Aorta (tissue), 5 donors: ENCODE results near the gene HNRNPA2B1. TPM values are rescaled to one million over a fixed set of nuclear protein-coding genes. Genes with fewer than 3 reads are reported as not detected.
"Not testable (repeated sequence)": the region's sequence is repeated elsewhere in the genome, so short reads cannot be mapped to it uniquely, and the experiment has no call there.

Source experiments
- ATAC-seq: fragments of 200-7000 bp; cut with Tn5 transposase; one replicate; pipeline ENCODE4 v1.9.1; 2022; ENCODE audit warnings: moderate library complexity; ENCODE audit not compliant: low FRiP score
- DNase-seq, 2 donors: peaks; one replicate each; pipeline ENCODE4 v3.0.0-alpha.2; 2020
- H3K27ac ChIP-seq, 2 donors: one replicate each; pipeline ENCODE4 v1.5.1; 2013; ENCODE audit warnings: low read length in 2 of 2, mild to moderate bottlenecking in 2 of 2, moderate library complexity in 2 of 2, control low read depth in 1 of 2, inconsistent platforms in 1 of 2, low read depth in 1 of 2
- H3K27me3 ChIP-seq, 2 donors: one replicate each; pipeline ENCODE4 v1.6.1; 2013; ENCODE audit warnings: control low read depth in 1 of 2, low read length in 1 of 2, mild to moderate bottlenecking in 1 of 2, moderate library complexity in 1 of 2; ENCODE audit not compliant: insufficient read depth in 2 of 2, control insufficient read depth in 1 of 2
- H3K36me3 ChIP-seq, 2 donors: one replicate each; pipeline ENCODE4 v1.6.1; 2013; ENCODE audit warnings: control low read depth in 1 of 2, low read length in 1 of 2, mild to moderate bottlenecking in 1 of 2; ENCODE audit not compliant: insufficient read depth in 2 of 2, control insufficient read depth in 1 of 2
- H3K4me1 ChIP-seq, 2 donors: one replicate each; pipeline ENCODE4 v1.6.1; 2013; ENCODE audit warnings: low read length in 2 of 2, control low read depth in 1 of 2, mild to moderate bottlenecking in 1 of 2, moderate library complexity in 1 of 2; ENCODE audit not compliant: insufficient read depth in 2 of 2, control insufficient read depth in 1 of 2
- H3K4me3 ChIP-seq, 2 donors: one replicate each; pipeline ENCODE4 v1.5.1; 2013; ENCODE audit warnings: low read length in 2 of 2, control low read depth in 1 of 2, mild to moderate bottlenecking in 1 of 2
- H3K9me3 ChIP-seq: one replicate; pipeline ENCODE4 v1.6.1; 2013; ENCODE audit warnings: mild to moderate bottlenecking, low read length; ENCODE audit not compliant: control insufficient read depth
- WGBS, 2 donors: extraction: QIAGEN DNeasy Blood & Tissue Kit; methylation state at CpG; one replicate each; pipeline ENCODE4 v1.1.7; 2013; 5-methylcytosine and 5-hydroxymethylcytosine counted together
- intact Hi-C, 2 donors: fragments of 100-400 bp; cut with DNase I; formaldehyde crosslinking; loops; one replicate each; pipeline versions ENCODE4 v1.14.2 to v1.15.0; 2022
- polyA plus RNA-seq, 2 donors: library from polyadenylated mRNA; stranded (reverse); fragments of 200-250 nt; gene quantifications; one replicate each; pipeline ENCODE4 v1.2.3, GENCODE V29; 2013
- total RNA-seq, 2 donors: library from RNA; stranded (reverse); fragmentation: NEBNext Ultra II Directional; extraction: Animal tissue kit (Norgen Biotek cat#: 25700); gene quantifications; one replicate each; pipeline ENCODE4 v1.2.1, GENCODE V29; 2021
- donor health status: healthy with polysubstance abuse.
- donor health status: Bipolar disorder and iron deficiency.
- donor health status: DM: no; HTN: no; CAD: no.
- donor health status: DM: no; HTN: no; CAD: no.
- donor health status: DM: yes; HTN: yes; CAD: no.

The HNRNPA2B1 gene
- total and polyA plus RNA-seq, 4 donors: 332 to 392 (median 350) TPM

DNA sequence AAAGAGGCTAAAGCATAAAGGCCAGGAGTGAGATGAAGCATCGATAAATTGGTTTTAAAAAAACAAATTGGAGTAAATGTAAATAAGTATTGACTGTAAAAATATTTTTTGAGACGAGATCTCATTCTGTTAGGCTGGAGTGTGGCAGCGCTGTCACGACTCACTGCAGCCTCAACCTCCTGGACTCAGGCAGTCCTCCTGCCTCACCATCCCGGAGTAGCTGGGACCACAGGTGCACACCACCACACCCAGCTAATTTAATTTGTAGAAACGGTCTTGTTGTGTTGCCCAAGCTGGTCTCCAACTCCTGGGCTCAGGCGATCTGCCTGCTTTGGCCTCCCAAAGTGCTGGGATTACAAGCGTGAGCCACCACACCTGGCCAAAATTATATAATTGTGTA lies 17.8 kb downstream of the HNRNPA2B1 start:
- H3K4me1 ChIP-seq: no peaks in the 10 kb centered on the region
- 81 to 86% methylated on average over 8 of the region's 8 CpGs for WGBS, 2 donors

DNA sequence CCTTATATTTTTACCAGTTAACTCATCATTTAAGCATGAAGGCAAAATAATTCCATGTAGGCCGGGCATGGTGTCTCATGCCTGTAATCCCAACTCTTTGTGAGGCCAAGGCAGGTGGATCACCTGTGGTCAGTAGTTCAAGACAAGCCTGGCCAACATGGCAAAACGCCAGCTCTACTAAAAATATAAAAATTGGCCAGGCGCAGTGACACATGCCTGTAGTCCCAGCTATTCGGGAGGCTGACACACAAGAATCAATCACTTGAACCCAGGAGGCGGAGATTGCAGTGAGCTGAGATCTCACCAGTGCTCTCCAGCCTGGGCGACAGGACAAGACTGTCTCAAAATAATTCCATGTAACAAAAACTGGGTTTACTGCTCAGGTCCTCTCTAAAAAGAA lies 18.3 kb downstream of the HNRNPA2B1 start:
- Histone ChIP-seq H3K36me3 (no peaks in the 10 kb centered on the region), H3K4me1 (no peaks in the 10 kb centered on the region), H3K9me3 (no peaks in the 10 kb centered on the region), H3K27ac (no peak overlapping the region), H3K27me3 (no peaks in the 10 kb centered on the region), H3K4me3 (no peak overlapping the region)
- DNase-seq: no peak
- intact Hi-C loops: no loop called here
- no peak for ATAC-seq
- 38% methylated on average over 6 of the region's 6 CpGs for whole genome bisulfite sequencing, 2 donors

More for the DNA sequence above, 17.8 kb downstream of the HNRNPA2B1 start:
- ATAC-seq (no peak), DNase-seq (no peak)
- H3K27ac ChIP-seq: no peak overlapping the region
- peaks cover 0 to 2% of the 10 kb centered on the region in 2 donors for H3K36me3 ChIP-seq
- no peaks in the 10 kb centered on the region for H3K27me3 ChIP-seq
- intact Hi-C loops: no loop called here
- H3K4me3 ChIP-seq: no peak overlapping the region
- H3K9me3 ChIP-seq: no peaks in the 10 kb centered on the region

DNA sequence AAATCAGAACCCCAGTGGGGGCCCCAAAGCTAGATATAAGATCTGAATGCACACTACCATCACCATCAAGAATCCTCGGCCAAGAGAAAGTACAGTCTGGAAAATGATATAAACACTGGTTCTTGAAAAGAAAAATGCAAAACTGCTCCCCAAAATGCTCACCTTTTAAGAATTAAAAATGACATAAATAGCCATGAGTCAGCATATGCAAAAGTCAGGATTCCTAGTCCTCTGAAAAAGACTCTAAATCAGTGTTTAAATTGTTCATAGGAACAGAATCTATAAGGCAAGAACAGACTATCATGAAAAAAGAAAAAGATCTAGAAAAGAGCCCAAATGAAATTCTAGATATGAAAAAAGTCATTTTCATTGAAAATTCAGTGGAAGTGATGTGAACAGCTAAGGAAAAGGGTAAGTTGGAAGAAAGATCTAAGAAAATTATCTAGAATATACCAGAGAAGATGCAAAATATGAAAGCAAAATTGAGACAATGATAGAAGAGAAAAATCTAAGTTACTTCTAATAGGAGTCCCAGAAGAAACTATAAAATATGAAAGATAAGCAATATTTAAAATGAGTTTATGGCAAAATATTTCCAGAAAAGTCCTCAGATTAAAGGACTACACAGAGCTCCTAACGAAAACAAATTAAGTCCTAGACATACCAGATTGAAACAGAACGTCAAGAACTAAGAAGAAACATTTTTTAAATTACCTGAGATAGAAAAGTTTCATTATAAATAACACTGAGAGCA lies 18.9 kb downstream of the HNRNPA2B1 start:
- no peak overlapping the region for H3K27ac ChIP-seq
- no peak overlapping the region for H3K4me3 ChIP-seq
- intact Hi-C loops: no loop called here
- DNase-seq (no peak), ATAC-seq (no peak)
- WGBS, 2 donors: 62 to 66% methylated on average over 3 of the region's 3 CpGs
- H3K4me1 ChIP-seq: no peaks in the 10 kb centered on the region
- no peaks in the 10 kb centered on the region for H3K36me3 ChIP-seq
- H3K9me3 ChIP-seq: no peaks in the 10 kb centered on the region
- no peaks in the 10 kb centered on the region for H3K27me3 ChIP-seq

DNA sequence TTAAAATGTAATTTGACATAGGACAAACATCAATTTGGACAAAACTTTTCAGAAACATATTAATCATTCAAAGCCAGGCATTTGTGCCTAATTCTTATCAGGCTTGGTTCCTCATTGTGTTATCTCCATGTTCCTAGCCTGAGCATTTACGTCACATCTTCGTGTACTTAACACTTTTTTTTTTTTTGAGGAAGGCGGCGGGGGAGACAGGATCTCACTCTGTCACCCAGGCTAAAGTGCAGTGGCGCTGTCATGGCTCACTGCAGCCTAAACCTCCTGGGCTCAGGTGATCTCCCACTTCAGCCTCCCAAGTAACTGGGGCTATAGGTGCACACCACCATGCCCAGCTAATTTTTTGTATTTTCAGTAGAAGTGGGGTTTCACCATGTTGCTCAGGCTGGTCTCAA lies 19.8 kb downstream of the HNRNPA2B1 start:
- H3K27ac ChIP-seq: no peak overlapping the region
- H3K4me1 ChIP-seq: no peaks in the 10 kb centered on the region
- intact Hi-C loops: no loop called here
- no peak overlapping the region for H3K4me3 ChIP-seq
- H3K36me3 ChIP-seq: no peaks in the 10 kb centered on the region
- ATAC-seq (no peak), DNase-seq (no peak)
- no peaks in the 10 kb centered on the region for H3K9me3 ChIP-seq
- H3K27me3 ChIP-seq: no peaks in the 10 kb centered on the region
- 42 to 52% methylated on average over 5 of the region's 5 CpGs for WGBS, 2 donors

DNA sequence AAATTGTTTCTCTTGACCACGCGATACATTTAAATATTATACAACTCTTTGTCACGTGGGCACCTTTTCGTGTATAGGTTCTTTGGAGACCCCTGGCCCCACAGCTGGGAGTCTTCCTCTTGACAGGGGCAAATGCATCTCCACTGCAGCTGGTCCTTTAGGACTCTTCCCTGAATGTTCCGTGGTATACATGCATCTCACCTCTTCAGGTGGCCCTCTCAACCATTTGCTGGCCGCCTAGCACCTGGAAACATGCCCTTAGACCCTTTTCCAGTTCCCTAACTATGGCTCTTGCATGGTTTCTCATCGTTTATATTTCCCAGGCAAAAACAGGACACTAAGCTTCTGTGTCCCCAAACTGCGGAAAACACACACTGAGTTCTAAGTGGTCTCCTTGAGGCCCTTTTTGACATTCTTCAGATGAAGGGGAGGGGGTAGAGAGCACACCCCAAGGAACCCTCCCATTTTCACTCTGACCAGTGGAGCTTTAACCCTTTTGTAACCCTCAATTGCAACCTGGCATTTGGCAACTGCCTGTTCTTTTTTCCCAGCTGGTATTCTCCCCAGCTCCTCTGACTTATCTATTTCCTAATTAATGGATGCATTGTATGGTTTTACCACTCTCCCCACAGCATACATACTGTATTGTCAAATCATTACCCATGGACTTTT lies 20.6 kb downstream of the HNRNPA2B1 start:
- 36 to 44% methylated on average over 8 of the region's 8 CpGs for WGBS, 2 donors
- Histone ChIP-seq H3K27ac (no peak overlapping the region), H3K27me3 (no peaks in the 10 kb centered on the region), H3K36me3 (no peaks in the 10 kb centered on the region), H3K4me1 (no peaks in the 10 kb centered on the region), H3K9me3 (no peaks in the 10 kb centered on the region), H3K4me3 (no peak overlapping the region)
- no peak for ATAC-seq
- no peak for DNase-seq
- intact Hi-C loops: no loop called here

DNA sequence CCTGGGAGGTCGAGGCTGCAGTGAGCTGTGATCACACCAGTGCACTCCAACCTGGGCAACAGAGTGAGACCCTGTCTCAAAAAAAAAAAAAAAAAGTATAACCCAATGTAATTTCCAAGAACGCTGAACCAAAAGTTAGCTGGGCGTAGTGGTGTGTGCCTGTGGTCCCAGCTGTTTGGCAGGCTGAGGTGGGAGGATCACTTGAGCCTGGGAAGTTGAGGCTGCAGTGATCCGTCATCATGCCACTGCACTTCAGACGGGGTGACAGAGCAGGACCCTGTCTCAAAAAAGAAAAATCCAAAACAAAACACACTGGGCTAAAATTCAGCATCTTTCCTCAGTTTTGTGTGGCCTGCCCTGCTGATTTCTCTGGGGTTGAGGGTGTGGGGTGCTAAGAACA lies 21.1 kb downstream of the HNRNPA2B1 start:
- Histone ChIP-seq H3K36me3 (no peaks in the 10 kb centered on the region), H3K27ac (no peak overlapping the region), H3K27me3 (no peaks in the 10 kb centered on the region), H3K4me3 (no peak overlapping the region), H3K4me1 (no peaks in the 10 kb centered on the region), H3K9me3 (no peaks in the 10 kb centered on the region)
- WGBS, 2 donors: 43 to 51% methylated on average over 5 of the region's 5 CpGs
- intact Hi-C loops: no loop called here
- DNase-seq (no peak), ATAC-seq (no peak)

DNA sequence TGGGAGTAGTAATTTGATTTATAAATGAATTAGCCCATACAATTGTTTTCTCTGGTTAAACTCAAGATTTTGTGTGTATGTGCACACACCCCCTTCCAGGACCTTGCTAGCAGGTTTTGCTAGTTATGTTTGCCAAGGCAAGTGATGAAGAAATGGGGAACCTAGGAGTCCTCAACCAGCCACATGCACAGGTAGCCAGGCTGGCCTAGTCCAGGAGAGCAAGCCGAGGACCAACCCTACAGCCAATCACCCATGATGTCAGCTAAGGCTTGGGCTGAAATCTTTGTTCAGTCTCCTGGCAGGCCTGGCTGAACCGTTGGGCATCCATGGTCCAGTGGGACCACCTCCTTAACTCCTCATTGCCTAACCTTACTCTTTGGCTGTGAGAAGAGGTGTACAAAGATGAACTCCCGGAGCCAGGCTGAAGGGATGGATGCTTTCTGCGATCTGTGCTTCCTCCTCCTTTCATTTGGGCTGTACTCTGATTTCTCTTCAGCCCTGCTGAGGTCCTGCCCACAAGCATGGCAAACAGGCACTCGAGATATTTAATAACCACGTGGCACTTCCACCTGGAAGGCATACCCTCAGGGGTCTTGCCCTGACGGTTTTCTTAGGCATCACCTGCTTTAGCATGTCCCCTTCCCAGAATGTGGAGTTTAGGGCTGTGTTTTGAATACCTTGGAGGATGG lies 22.1 kb downstream of the HNRNPA2B1 start:
- Histone ChIP-seq H3K9me3 (no peaks in the 10 kb centered on the region), H3K4me1 (no peaks in the 10 kb centered on the region), H3K27me3 (no peaks in the 10 kb centered on the region), H3K36me3 (no peaks in the 10 kb centered on the region), H3K27ac (no peak overlapping the region), H3K4me3 (no peak overlapping the region)
- ATAC-seq: peak; percentile 33
- intact Hi-C loops: no loop called here
- no peak for DNase-seq
- WGBS, 2 donors: 75 to 79% methylated on average over 7 of the region's 7 CpGs

DNA sequence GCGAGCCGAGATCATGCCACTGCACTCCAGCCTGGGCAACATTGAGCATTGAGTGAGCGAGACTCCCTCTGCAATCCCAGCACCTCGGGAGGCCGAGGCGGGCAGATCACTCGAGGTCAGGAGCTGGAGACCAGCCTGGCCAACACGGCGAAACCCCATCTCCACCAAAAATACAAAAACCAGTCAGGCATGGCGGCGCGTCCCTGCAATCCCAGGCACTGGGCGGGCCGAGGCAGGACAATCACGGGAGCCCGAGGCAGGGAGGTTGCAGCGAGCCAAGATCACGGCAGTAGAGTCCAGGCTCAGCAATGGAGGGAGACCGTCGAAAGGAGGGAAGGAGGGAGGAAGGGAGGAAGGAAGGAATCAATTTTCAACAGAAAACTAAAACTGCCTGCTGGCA lies 23.3 kb downstream of the HNRNPA2B1 start:
- intact Hi-C loops, H3K36me3 ChIP-seq, DNase-seq, H3K4me3 ChIP-seq, H3K27me3 ChIP-seq, H3K9me3 ChIP-seq, H3K4me1 ChIP-seq, ATAC-seq, H3K27ac ChIP-seq: not testable (repeated sequence)
- WGBS, 2 donors: 92 to 93% methylated on average over 20 of the region's 20 CpGs
